CD1c-positive myeloid dendritic cell (primary cell): ENCODE measurements around the gene ZNF783.

Source experiments
- DNase-seq: peaks from one replicate; pipeline ENCODE4 v3.0.0-alpha.2; 2016; ENCODE audit errors: extremely low spot score

Gene ZNF783

GRCh38 chr7:149281508-149282330 is 19.7 kb downstream of the ZNF783 start:
- DNase-seq, result no peak

GRCh38 chr7:149282331-149282655 is 20.3 kb downstream of the ZNF783 start:
- no peak for DNase-seq

GRCh38 chr7:149283321-149283720 is 21.3 kb downstream of the ZNF783 start:
- DNase-seq, result no peak

- DNase-seq, result peak; percentile 12
These were observed 22.3 kb downstream of the ZNF783 start for GRCh38 chr7:149284343-149284742.

GRCh38 chr7:149284850-149285585 is 23.0 kb downstream of the ZNF783 start:
- peak; percentile 93 for DNase-seq

- no peak for DNase-seq
These were observed 23.6 kb downstream of the ZNF783 start for GRCh38 chr7:149285603-149286002.

- DNase-seq, result no peak
These were observed 24.9 kb downstream of the ZNF783 start for GRCh38 chr7:149286811-149287400.

GRCh38 chr7:149287622-149288021 is 25.6 kb downstream of the ZNF783 start:
- no peak for DNase-seq

- DNase-seq, result no peak
These were observed 27.3 kb downstream of the ZNF783 start for GRCh38 chr7:149289262-149289661.

- DNase-seq, result no peak
These were observed 27.9 kb downstream of the ZNF783 start for GRCh38 chr7:149289856-149290255.

- DNase-seq, result no peak
These were observed 29.2 kb downstream of the ZNF783 start for GRCh38 chr7:149291036-149291780.

GRCh38 chr7:149291781-149292461 is 29.9 kb downstream of the ZNF783 start:
- DNase-seq, result no peak

GRCh38 chr7:149292462-149292823 is 30.4 kb downstream of the ZNF783 start:
- DNase-seq, result no peak

- DNase-seq, result no peak
These were observed 31.3 kb downstream of the ZNF783 start for GRCh38 chr7:149293338-149293737.

- DNase-seq, result no peak
These were observed 32.1 kb downstream of the ZNF783 start for GRCh38 chr7:149293946-149294633.

GRCh38 chr7:149294634-149295480 is 32.9 kb downstream of the ZNF783 start:
- DNase-seq, result no peak

- no peak for DNase-seq
These were observed 33.5 kb downstream of the ZNF783 start for GRCh38 chr7:149295481-149295850.

GRCh38 chr7:149296368-149296767 is 34.4 kb downstream of the ZNF783 start:
- no peak for DNase-seq

- DNase-seq, result no peak
These were observed 35.2 kb downstream of the ZNF783 start for GRCh38 chr7:149297034-149297755.
